Measurements from ENCODE around the gene FAM199X.

GRCh38 chrX:104183685-104184084 lies 17.4 kb downstream of the FAM199X start:
- TF ChIP-seq CTCF (IDR thresholded peaks at IDR 0.05) (no peak), POLR2A (IDR thresholded peaks at IDR 0.05) (no peak), EP300 (IDR thresholded peaks at IDR 0.05) (no peak)
